VCaP (cell line): ENCODE results near the gene GSDME.
A peak's percentile ranks its signal among the peaks of the same experiment; 100 is the strongest.

Experiments
- H3K27ac ChIP-seq: fragments of 450-650 bp; 2 replicates; pipeline ENCODE4 v1.5.1; 2017
- TF ChIP-seq, protein P1 (sequence below): fragments of 450-650 bp; conservative IDR thresholded peaks from 2 replicates; pipeline ENCODE4 v1.5.1; 2017; ENCODE audit warnings: mild to moderate bottlenecking, moderate library complexity

The GSDME gene

DNA sequence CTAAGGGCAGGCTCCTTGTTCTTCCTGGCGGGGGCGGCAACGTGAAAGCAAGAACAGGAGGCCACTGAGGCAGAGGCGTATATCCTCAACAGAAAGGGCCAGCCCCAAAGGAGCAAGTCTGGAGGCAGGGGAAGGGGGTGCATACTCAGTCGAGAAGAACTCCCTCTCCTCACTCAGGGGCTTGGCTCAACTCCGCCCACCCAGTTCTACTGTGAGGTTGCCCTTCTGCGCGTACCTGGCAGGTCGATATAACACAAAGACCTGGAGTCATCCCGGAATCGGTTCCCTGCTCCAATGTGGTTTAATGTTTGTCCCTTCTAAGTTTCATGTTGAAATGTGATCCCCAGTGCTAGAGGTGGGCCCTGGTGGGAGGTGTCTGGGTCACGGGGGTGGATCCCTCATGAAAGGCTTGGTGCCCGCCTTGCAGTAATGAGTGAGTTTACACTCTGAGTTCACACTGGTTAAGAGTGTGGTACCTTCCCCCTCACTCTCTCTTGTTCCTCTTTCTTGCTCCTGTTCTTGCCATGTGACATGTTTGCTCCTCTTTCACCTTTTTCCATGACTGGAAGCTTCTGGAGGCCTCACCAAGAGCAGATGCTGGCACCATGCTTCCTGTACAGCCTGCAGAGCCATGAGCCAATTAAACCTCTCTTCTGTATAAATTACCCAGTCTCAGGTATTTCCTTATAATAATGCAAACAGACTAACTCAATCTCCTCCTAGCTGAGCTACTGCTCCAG lies 32.6 kb downstream of the GSDME start:
- H3K27ac ChIP-seq = no peak overlapping the region
- TF ChIP-seq, protein P1, sequence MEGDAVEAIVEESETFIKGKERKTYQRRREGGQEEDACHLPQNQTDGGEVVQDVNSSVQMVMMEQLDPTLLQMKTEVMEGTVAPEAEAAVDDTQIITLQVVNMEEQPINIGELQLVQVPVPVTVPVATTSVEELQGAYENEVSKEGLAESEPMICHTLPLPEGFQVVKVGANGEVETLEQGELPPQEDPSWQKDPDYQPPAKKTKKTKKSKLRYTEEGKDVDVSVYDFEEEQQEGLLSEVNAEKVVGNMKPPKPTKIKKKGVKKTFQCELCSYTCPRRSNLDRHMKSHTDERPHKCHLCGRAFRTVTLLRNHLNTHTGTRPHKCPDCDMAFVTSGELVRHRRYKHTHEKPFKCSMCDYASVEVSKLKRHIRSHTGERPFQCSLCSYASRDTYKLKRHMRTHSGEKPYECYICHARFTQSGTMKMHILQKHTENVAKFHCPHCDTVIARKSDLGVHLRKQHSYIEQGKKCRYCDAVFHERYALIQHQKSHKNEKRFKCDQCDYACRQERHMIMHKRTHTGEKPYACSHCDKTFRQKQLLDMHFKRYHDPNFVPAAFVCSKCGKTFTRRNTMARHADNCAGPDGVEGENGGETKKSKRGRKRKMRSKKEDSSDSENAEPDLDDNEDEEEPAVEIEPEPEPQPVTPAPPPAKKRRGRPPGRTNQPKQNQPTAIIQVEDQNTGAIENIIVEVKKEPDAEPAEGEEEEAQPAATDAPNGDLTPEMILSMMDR = no peak

DNA sequence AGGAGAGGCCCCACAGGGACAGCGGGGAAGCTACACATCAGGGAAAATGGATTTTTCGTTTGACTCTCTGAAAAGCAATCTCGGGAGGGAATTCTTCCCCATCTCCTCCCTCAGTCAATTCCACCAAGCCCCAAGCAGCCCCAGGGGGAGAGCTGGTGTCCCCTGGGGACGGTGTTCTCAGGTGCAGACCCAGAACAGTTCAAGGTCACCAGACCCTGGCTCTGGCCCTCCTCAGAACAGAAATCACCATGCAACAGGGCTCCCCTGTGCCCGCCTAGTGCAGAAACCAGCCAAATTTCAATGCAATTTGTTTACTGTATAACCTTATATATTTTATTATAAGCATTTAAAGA lies 34.1 kb downstream of the GSDME start:
- H3K27ac ChIP-seq = no peak overlapping the region
- TF ChIP-seq, protein P1 = peak; percentile 45

DNA sequence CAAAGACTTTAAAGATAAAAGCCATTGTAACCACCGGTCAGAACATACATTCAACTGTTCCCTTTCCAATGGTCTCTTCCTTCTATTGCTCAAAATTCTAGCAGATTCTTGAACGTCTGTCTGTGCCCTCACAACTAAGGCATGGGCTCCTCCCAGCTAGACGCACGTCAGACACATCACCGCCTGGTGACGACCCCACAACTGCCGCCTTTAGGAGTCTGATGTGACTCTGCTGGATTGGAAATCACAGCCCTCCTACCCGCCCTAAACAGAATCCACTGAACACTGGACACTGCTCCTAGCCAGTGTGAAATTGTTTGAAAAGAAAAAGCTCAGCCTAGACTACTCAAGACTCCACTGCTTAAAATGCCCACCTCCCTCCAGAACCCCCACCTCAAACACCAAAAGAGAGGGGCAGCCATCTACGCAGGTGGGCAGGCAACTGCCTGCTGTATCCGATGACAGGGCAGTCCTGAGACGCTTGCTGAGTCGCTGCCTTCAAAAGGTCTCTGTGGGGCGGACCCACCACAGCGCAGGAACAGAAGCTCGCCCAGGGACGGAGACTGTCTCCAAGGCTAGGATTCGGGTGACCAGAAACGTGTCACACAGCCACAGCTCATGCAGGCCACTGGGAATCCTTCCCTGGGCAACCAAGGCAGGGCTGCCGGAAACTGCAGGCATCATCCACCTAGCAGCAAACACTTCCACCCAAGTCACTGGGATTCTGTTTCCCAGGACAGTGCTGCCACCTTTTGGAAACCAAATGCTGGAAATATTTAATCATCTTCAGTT lies 34.7 kb downstream of the GSDME start:
- TF ChIP-seq, protein P1 = peak; percentile 75
- H3K27ac ChIP-seq = no peak overlapping the region

DNA sequence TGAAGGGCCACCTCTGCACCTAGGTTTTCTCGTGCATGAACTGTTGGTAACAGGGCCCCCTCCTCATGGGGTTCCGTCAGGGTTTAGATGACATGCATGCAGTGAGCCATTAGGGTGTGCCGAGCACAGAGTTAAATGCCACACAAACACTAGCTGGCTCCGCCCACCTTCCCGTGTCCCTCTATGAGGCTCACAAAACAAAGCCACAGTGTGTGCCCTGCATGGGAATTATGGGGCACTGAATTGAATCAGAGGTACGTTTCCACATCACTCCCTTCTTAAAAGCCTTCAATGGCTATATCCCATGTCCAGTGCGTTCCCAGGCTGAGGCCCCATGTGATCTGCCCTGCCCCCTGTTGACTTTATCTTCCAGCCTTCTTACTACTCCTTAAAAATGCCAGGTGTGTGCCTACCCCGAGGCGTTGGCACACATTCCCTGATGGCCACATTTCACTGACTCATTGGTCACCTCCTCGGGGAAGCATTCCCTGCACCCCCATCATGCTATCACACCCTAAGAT lies 35.7 kb downstream of the GSDME start:
- TF ChIP-seq, protein P1 = no peak
- no peak overlapping the region for H3K27ac ChIP-seq

DNA sequence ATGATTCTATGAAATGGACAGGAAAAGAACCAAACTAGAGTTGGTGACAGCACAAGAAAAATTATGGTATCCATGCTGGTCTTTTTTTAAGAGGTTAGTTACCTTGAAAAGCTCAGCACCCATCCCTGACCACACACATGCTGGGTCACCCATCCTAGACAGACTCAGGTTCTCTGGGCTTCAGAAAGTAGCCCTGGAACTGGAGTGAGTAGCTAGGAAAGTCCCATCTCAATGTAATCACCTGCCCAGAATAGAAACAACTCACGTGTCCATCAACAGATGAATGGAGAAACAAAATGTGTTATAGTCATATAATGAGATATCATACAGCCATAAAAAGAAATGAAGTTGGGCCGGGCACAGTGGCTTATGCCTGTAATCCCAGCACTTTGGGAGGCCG lies 37.0 kb downstream of the GSDME start:
- TF ChIP-seq, protein P1 = no peak
- H3K27ac ChIP-seq = no peak overlapping the region

DNA sequence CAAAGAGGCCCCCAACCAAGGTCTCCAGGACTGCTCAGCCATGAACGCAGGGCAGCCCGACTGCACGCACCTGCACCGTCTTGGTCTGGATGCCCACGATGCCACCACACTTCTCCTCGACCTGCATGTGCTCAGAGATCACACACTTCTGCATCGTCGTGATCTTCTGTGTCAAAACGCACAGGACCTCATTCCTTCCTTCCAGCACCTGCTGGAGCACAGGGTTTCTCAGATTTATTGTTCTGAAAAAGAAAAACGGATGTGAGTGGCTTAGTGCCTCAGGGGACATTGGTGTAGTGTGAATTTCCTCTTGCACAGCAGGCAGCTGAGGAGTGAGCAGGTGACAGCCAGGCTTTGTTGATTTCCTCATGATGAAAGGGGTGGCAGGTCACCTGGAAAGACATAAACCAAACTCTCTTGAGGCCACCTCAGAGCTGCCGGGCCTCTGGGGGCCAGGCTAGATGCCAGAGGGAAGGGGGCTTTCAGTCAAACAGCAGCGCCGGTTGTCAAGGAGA lies 38.2 kb downstream of the GSDME start:
- H3K27ac ChIP-seq = no peak overlapping the region
- TF ChIP-seq, protein P1 = no peak

DNA sequence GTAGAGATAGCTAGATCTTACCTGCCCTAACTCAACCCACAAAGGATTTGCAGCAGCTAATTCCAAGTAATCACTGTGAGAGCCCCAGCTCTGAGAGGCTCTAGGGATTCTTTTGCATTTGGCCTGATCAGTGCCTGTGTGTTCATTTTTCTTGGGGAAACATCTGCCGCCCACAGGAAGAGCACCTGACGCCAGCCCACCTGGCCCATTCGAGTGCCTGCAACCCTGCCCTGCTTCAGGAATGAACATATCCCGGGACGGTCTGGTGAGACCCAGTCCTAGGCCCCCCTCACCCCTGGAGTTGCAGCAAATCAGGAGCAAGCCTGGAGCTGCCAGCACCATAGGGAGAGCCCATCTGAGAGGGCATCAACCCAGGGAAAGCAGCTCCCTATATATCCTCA lies 38.8 kb downstream of the GSDME start:
- H3K27ac ChIP-seq = no peak overlapping the region
- TF ChIP-seq, protein P1 = no peak
